SK-N-SH (cell line): ENCODE data around the gene SGF29. TPM values are rescaled to one million over a fixed set of nuclear protein-coding genes. Genes with fewer than 3 reads are reported as not detected.

Source experiments
- CTCF ChIA-PET: fragments of 300-600, 350-600 bp; formaldehyde crosslinking; extraction: SDS; loops from one replicate; lab custom pipeline; 2021; lab: Yijun Ruan, JAX
- POLR2A ChIA-PET: fragments of 350-600 bp; sonication (Branson Sonifier 250); formaldehyde crosslinking; extraction: SDS; loops from one replicate; lab custom pipeline; 2020; ENCODE audit warnings: antibody characterized with exemption, inconsistent platforms; lab: Yijun Ruan, JAX
- DNase-seq: peaks from one replicate; pipeline ENCODE4 v3.0.0; 2012
- H2AFZ ChIP-seq: fragments of 200-600 bp; sonication (generic); 2 replicates; pipeline ENCODE4 v1.8.1; 2016; ENCODE audit warnings: antibody characterized with exemption, mild to moderate bottlenecking, low read depth
- H3F3A ChIP-seq: fragments of 200-600 bp; sonication (generic); replicated peaks from 2 replicates; pipeline ENCODE3; 2016; ENCODE audit warnings: antibody characterized with exemption, mild to moderate bottlenecking; ENCODE audit not compliant: insufficient read depth
- H3K27ac ChIP-seq, 2 experiments: fragments of 200-500 bp in 1 of 2; fragments of 200-600 bp in 1 of 2; sonication (Bioruptor generic) in 1 of 2; sonication (generic), shearing (Covaris generic) in 1 of 2; 2 replicates each; pipeline versions ENCODE4 v1.5.1 to v1.6.1; 2014 to 2016; ENCODE audit warnings: low read depth in 2 of 2, inconsistent platforms in 1 of 2, low read length in 1 of 2, mild to moderate bottlenecking in 1 of 2, mixed read lengths in 1 of 2
- H3K27me3 ChIP-seq: fragments of 200-600 bp; sonication (generic), shearing (Covaris generic); 2 replicates; pipeline ENCODE4 v1.6.1; 2016; ENCODE audit warnings: mixed run types; ENCODE audit not compliant: insufficient read depth
- H3K36me3 ChIP-seq, 2 experiments: fragments of 200-500 bp in 1 of 2; fragments of 200-600 bp in 1 of 2; sonication (Bioruptor generic) in 1 of 2; sonication (generic) in 1 of 2; replicated peaks in 1 of 2; 2 replicates each; pipeline versions ENCODE3 to v1.5.1; 2014 to 2016; ENCODE audit warnings: low read length in 1 of 2, mild to moderate bottlenecking in 1 of 2; ENCODE audit not compliant: insufficient read depth in 2 of 2, control insufficient read depth in 1 of 2
- H3K4me1 ChIP-seq, 2 experiments: fragments of 200-500 bp in 1 of 2; fragments of 200-600 bp in 1 of 2; sonication (Bioruptor generic) in 1 of 2; sonication (generic), shearing (Covaris generic) in 1 of 2; 2 replicates each; pipeline versions ENCODE4 v1.5.1 to v1.6.1; 2014 to 2016; ENCODE audit warnings: low read depth in 1 of 2, low read length in 1 of 2, mixed run types in 1 of 2; ENCODE audit not compliant: insufficient read depth in 2 of 2, control insufficient read depth in 1 of 2
- H3K4me2 ChIP-seq: fragments of 200-600 bp; sonication (generic), shearing (Covaris generic); 2 replicates; pipeline ENCODE4 v1.6.1; 2017; ENCODE audit warnings: mixed run types
- H3K4me3 ChIP-seq, 2 experiments: fragments of 200-500 bp in 1 of 2; fragments of 200-600 bp in 1 of 2; sonication (Bioruptor generic) in 1 of 2; sonication (generic), shearing (Covaris generic) in 1 of 2; 2 replicates each; pipeline versions ENCODE4 v1.5.1 to v1.8.1; 2014 to 2016; ENCODE audit warnings: low read depth in 2 of 2, inconsistent platforms in 1 of 2, low read length in 1 of 2, mild to moderate bottlenecking in 1 of 2, mixed read lengths in 1 of 2, moderate library complexity in 1 of 2
- H3K79me2 ChIP-seq: fragments of 200-600 bp; sonication (generic); 2 replicates; pipeline ENCODE4 v1.8.1; 2017; ENCODE audit warnings: mild to moderate bottlenecking; ENCODE audit not compliant: insufficient read depth
- H3K9ac ChIP-seq: fragments of 200-600 bp; sonication (generic); 2 replicates; pipeline ENCODE4 v1.6.1; 2017; ENCODE audit warnings: mixed run types
- H3K9me2 ChIP-seq: fragments of 200-600 bp; sonication (generic); 2 replicates; pipeline ENCODE4 v1.6.1; 2017; ENCODE audit warnings: mixed run types
- H3K9me3 ChIP-seq: fragments of 200-600 bp; sonication (generic); 2 replicates; pipeline ENCODE4 v1.6.1; 2017; ENCODE audit warnings: mixed run types, mild to moderate bottlenecking, moderate library complexity
- H4K20me1 ChIP-seq: fragments of 200-600 bp; sonication (generic); 2 replicates; pipeline ENCODE4 v1.6.1; 2017; ENCODE audit warnings: mild to moderate bottlenecking, mixed run types; ENCODE audit not compliant: insufficient read depth
- EZH2phosphoT487 ChIP-seq: fragments of 200-600 bp; sonication (generic); IDR thresholded peaks from 2 replicates; pipeline ENCODE4 v1.6.1; 2017; ENCODE audit warnings: low read depth, mixed run types, mild to moderate bottlenecking, antibody characterized with exemption, moderate library complexity, borderline replicate concordance
- FOXJ3 ChIP-seq: sonication (generic); formaldehyde crosslinking; IDR thresholded peaks from 2 replicates; pipeline ENCODE4 v1.5.1; 2020; ENCODE audit warnings: mild to moderate bottlenecking, missing genetic modification reagents
- FOXM1 ChIP-seq: IDR thresholded peaks from 2 replicates; pipeline ENCODE4 v1.4.0; 2012; ENCODE audit warnings: low read depth, mild to moderate bottlenecking
- MEF2A ChIP-seq: IDR thresholded peaks from 2 replicates; pipeline ENCODE4 v1.4.0; 2012; ENCODE audit warnings: low read depth, borderline replicate concordance
- NFIC ChIP-seq: IDR thresholded peaks from 2 replicates; pipeline ENCODE4 v1.4.0; 2012; ENCODE audit warnings: borderline replicate concordance
- POLR2AphosphoS5 ChIP-seq: IDR thresholded peaks from 2 replicates; pipeline ENCODE4 v1.6.1; 2012; ENCODE audit warnings: low read depth, low read length
- RCOR1 ChIP-seq: fragments of 150-350 bp; IDR thresholded peaks from 2 replicates; pipeline ENCODE4 v1.6.1; 2017; ENCODE audit warnings: antibody characterized with exemption, low read length
- RFX5 ChIP-seq: IDR thresholded peaks from 2 replicates; pipeline ENCODE4 v1.6.1; 2012; ENCODE audit warnings: mild to moderate bottlenecking, improper control_type of control experiment, low read length
- RXRA ChIP-seq: IDR thresholded peaks from 2 replicates; pipeline ENCODE4 v1.4.0; 2012; ENCODE audit warnings: low read depth, mild to moderate bottlenecking, borderline replicate concordance
- SIN3A ChIP-seq: IDR thresholded peaks from 2 replicates; pipeline ENCODE4 v1.6.1; 2012; ENCODE audit warnings: low read depth, mild to moderate bottlenecking, low read length, moderate library complexity, borderline replicate concordance
- SMC3 ChIP-seq: IDR thresholded peaks from 2 replicates; pipeline ENCODE4 v1.6.1; 2012; ENCODE audit warnings: low read depth, low read length, improper control_type of control experiment
- TAF1 ChIP-seq: IDR thresholded peaks from 2 replicates; pipeline ENCODE4 v1.6.1; 2012; ENCODE audit warnings: low read depth, mild to moderate bottlenecking, low read length, moderate library complexity, borderline replicate concordance
- TEAD4 ChIP-seq: IDR thresholded peaks from 2 replicates; pipeline ENCODE4 v1.4.0; 2012; ENCODE audit warnings: mild to moderate bottlenecking, borderline replicate concordance; ENCODE audit not compliant: insufficient read depth
- WGBS: methylation state at CpG from one replicate; pipeline ENCODE4 v1.1.6; 2017; ENCODE audit warnings: low lambda C conversion rate; 5-methylcytosine and 5-hydroxymethylcytosine counted together
- polyA plus RNA-seq, 3 experiments: library from polyadenylated mRNA; depleted of rRNA; stranded (reverse); fragments of >200 nt; gene quantifications; 2 replicates each; pipeline ENCODE4 v1.2.3, GENCODE V29; 2012
- TF ChIP-seq, protein P1 (sequence below): IDR thresholded peaks from 2 replicates; pipeline ENCODE4 v1.4.0; 2012; ENCODE audit warnings: low read depth
- TF ChIP-seq, protein P2 (sequence below): IDR thresholded peaks from 2 replicates; pipeline ENCODE4 v1.6.1; 2012; ENCODE audit warnings: mild to moderate bottlenecking, low read depth, low read length, moderate library complexity

SGF29 gene
- polyA plus RNA-seq, 1 of the 3 experiments (the other 2 are of a cell fraction) = 4.6 TPM

DNA sequence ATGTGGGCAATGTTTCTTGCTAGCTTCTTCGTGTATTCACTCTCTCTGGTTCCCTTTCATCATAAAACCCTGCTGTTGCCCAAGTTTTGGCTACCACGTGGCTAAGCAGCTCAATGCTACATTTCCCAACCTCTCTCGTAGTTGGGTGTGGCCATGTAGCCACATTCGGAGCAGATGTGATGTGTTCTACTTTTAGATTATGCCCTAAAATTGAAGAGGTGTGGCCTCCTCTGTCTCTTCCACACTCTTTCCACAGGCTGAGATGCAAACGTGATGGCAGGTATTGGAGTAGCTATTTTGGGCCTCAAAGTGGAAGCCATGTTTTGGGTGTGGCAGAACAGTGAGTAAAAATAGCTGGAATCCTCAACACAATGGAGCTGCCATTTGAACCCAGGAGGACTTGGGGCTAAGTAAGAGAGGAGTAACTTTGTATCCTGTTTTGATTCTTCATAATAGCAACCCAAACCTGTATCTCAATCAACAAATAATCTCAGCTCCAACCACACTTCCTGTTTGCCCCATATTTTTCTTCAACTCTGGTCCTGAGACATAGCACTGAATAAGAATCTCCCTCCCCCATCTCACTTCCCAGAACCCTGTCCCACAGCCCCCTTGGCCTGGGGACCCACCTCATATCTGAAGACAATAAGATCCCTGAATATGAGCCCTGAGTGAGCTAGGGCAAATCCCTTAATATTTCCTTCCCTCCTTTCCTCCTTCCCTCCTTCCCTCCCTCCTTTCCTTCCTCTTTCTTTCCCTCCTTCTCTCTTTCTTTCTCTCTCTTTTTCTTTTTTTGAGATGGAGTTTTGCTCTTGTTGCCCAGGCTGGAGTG is 19.0 kb upstream of the SGF29 start:
- H3K36me3 ChIP-seq = no peaks in the 10 kb centered on the region
- no peaks in the 10 kb centered on the region for H3K4me1 ChIP-seq
- H4K20me1 ChIP-seq = no peaks in the 10 kb centered on the region
- H3K9me3 ChIP-seq = no peaks in the 10 kb centered on the region
- no peaks in the 10 kb centered on the region for H3K27me3 ChIP-seq
- WGBS = 64% methylated on average over 5 of the region's 5 CpGs
- H2AFZ ChIP-seq = no peak overlapping the region
- H3K4me3 ChIP-seq = no peak overlapping the region
- H3F3A ChIP-seq = no peaks in the 10 kb centered on the region
- H3K27ac ChIP-seq = no peak overlapping the region
- no peaks in the 10 kb centered on the region for H3K79me2 ChIP-seq
- DNase-seq = no peak
- ChIA-PET CTCF (interaction anchor here (1.3 kb wide), 1 partner anchor 14 kb away, joined by 3 read pairs; no protein-coding TSS in a partner anchor), POLR2A (no interaction called here)
- no peak overlapping the region for H3K9ac ChIP-seq
- TF ChIP-seq EZH2phosphoT487 (no peak), POLR2AphosphoS5 (no peak), TAF1 (no peak), FOXM1 (no peak), MEF2A (no peak)
- no peaks in the 10 kb centered on the region for H3K9me2 ChIP-seq
- no peak overlapping the region for H3K4me2 ChIP-seq

DNA sequence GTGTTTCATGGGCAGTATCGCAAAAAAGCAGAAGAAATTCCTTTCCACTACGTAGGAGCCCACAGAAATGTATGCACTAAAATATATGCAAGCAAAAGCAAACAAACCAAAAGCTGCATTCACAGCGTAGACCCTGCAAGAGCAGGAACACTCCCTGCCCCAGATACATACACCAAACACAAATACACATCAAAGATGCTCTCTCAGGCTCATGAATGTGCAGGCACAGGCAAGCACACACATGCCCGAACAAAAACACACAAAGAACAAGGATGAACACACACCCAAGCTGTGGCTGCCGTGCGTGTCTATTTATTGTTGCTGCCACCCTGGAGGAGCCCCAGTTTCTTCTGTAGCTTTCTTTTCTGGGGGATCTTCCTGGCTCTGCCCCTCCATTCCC is 16.6 kb upstream of the SGF29 start:
- Histone ChIP-seq H3K27me3 (no peaks in the 10 kb centered on the region), H3K79me2 (no peaks in the 10 kb centered on the region), H3K4me1 (no peaks in the 10 kb centered on the region), H3K9me2 (no peaks in the 10 kb centered on the region), H2AFZ (no peak overlapping the region), H3F3A (no peaks in the 10 kb centered on the region), H3K4me3 (no peak overlapping the region), H3K36me3 (no peaks in the 10 kb centered on the region), H4K20me1 (no peaks in the 10 kb centered on the region), H3K4me2 (no peak overlapping the region), H3K27ac (no peak overlapping the region), H3K9ac (no peak overlapping the region), H3K9me3 (no peaks in the 10 kb centered on the region)
- ChIA-PET CTCF (no interaction called here), POLR2A (no interaction called here)
- TF ChIP-seq MEF2A (no peak), RXRA (no peak), RCOR1 (no peak), FOXJ3 (no peak), RFX5 (no peak), SIN3A (no peak), SMC3 (no peak), NFIC (no peak), TEAD4 (no peak), POLR2AphosphoS5 (no peak), EZH2phosphoT487 (no peak)
- TF ChIP-seq, protein P1, sequence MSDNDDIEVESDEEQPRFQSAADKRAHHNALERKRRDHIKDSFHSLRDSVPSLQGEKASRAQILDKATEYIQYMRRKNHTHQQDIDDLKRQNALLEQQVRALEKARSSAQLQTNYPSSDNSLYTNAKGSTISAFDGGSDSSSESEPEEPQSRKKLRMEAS = no peak
- TF ChIP-seq, protein P2, sequence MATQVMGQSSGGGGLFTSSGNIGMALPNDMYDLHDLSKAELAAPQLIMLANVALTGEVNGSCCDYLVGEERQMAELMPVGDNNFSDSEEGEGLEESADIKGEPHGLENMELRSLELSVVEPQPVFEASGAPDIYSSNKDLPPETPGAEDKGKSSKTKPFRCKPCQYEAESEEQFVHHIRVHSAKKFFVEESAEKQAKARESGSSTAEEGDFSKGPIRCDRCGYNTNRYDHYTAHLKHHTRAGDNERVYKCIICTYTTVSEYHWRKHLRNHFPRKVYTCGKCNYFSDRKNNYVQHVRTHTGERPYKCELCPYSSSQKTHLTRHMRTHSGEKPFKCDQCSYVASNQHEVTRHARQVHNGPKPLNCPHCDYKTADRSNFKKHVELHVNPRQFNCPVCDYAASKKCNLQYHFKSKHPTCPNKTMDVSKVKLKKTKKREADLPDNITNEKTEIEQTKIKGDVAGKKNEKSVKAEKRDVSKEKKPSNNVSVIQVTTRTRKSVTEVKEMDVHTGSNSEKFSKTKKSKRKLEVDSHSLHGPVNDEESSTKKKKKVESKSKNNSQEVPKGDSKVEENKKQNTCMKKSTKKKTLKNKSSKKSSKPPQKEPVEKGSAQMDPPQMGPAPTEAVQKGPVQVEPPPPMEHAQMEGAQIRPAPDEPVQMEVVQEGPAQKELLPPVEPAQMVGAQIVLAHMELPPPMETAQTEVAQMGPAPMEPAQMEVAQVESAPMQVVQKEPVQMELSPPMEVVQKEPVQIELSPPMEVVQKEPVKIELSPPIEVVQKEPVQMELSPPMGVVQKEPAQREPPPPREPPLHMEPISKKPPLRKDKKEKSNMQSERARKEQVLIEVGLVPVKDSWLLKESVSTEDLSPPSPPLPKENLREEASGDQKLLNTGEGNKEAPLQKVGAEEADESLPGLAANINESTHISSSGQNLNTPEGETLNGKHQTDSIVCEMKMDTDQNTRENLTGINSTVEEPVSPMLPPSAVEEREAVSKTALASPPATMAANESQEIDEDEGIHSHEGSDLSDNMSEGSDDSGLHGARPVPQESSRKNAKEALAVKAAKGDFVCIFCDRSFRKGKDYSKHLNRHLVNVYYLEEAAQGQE = no peak
- no peak for DNase-seq
- 82% methylated on average over 6 of the region's 6 CpGs for WGBS
